GM23338 (cell line): Measurements from ENCODE around the gene CBLN4. TPM values are rescaled to one million over a fixed set of nuclear protein-coding genes. Genes with fewer than 3 reads are reported as not detected.

ENCODE experiments used
- ATAC-seq: fragments of 200-7000 bp; cut with Tn5 transposase; 3 replicates; pipeline ENCODE4 v1.9.1; 2020
- DNase-seq: peaks from one replicate; pipeline ENCODE4 v3.0.0-alpha.2; 2015; ENCODE audit warnings: low spot score
- H2AFZ ChIP-seq: fragments of 200-600 bp; sonication (generic); 2 replicates; pipeline ENCODE4 v1.8.0; 2016; ENCODE audit warnings: antibody characterized with exemption, mild to moderate bottlenecking, moderate library complexity
- H3F3A ChIP-seq: fragments of 200-600 bp; sonication (generic); replicated peaks from 2 replicates; pipeline ENCODE4 v1.8.0; 2017; ENCODE audit warnings: antibody characterized with exemption, mixed run types, low read depth
- H3K27ac ChIP-seq: fragments of 200-600 bp; sonication (generic); 2 replicates; pipeline ENCODE4 v1.6.1; 2016; ENCODE audit warnings: low read depth
- H3K27me3 ChIP-seq: fragments of 200-600 bp; sonication (generic); 2 replicates; pipeline ENCODE4 v1.8.0; 2016; ENCODE audit warnings: mild to moderate bottlenecking, mixed run types, moderate library complexity; ENCODE audit not compliant: insufficient read depth
- H3K36me3 ChIP-seq: fragments of 200-600 bp; sonication (generic); 2 replicates; pipeline ENCODE4 v1.8.0; 2016; ENCODE audit warnings: mild to moderate bottlenecking; ENCODE audit not compliant: insufficient read depth
- H3K4me1 ChIP-seq: fragments of 200-600 bp; sonication (generic); 2 replicates; pipeline ENCODE4 v1.8.0; 2016; ENCODE audit warnings: mild to moderate bottlenecking, moderate library complexity; ENCODE audit not compliant: insufficient read depth
- H3K4me2 ChIP-seq: fragments of 200-600 bp; sonication (generic); 2 replicates; pipeline ENCODE4 v1.7.1; 2017; ENCODE audit warnings: mixed run types
- H3K4me3 ChIP-seq: fragments of 200-600 bp; sonication (generic); 2 replicates; pipeline ENCODE4 v1.6.1; 2016; ENCODE audit warnings: mixed run types
- H3K79me2 ChIP-seq: fragments of 200-600 bp; sonication (generic); replicated peaks from 2 replicates; pipeline ENCODE4 v1.8.0; 2017; ENCODE audit warnings: mild to moderate bottlenecking; ENCODE audit not compliant: insufficient read depth
- H3K9me2 ChIP-seq: fragments of 200-600 bp; sonication (generic); 2 replicates; pipeline ENCODE4 v1.8.0; 2017; ENCODE audit not compliant: insufficient read depth
- H4K20me1 ChIP-seq: fragments of 200-600 bp; sonication (generic); replicated peaks from 2 replicates; pipeline ENCODE4 v1.8.0; 2017; ENCODE audit warnings: mild to moderate bottlenecking; ENCODE audit not compliant: insufficient read depth
- H3K27ac Mint-ChIP-seq: 2 replicates; pipeline ENCODE4 v1.8.0; 2020; ENCODE audit warnings: inconsistent platforms, mild to moderate bottlenecking, moderate library complexity, mixed read lengths
- H3K27me3 Mint-ChIP-seq: 3 replicates; pipeline ENCODE4 v1.8.0; 2022; ENCODE audit warnings: low read depth, mild to moderate bottlenecking, moderate library complexity, mixed read lengths, inconsistent platforms; ENCODE audit not compliant: insufficient read depth, poor library complexity
- H3K36me3 Mint-ChIP-seq: 3 replicates; pipeline ENCODE4 v1.8.0; 2021; ENCODE audit warnings: low read depth, mild to moderate bottlenecking, inconsistent platforms, moderate library complexity, mixed read lengths
- H3K4me1 Mint-ChIP-seq: 3 replicates; pipeline ENCODE4 v1.8.0; 2020; ENCODE audit warnings: mild to moderate bottlenecking, inconsistent platforms, mixed read lengths
- H3K4me3 Mint-ChIP-seq: 3 replicates; pipeline ENCODE4 v1.8.0; 2021; ENCODE audit warnings: moderate library complexity, mild to moderate bottlenecking, inconsistent platforms, mixed read lengths
- H3K9me3 Mint-ChIP-seq: 3 replicates; pipeline ENCODE4 v1.8.0; 2020; ENCODE audit warnings: moderate library complexity, mild to moderate bottlenecking, inconsistent platforms, mixed read lengths
- CREB1 ChIP-seq: fragments of 250-450 bp; sonication (Bioruptor Pico); IDR thresholded peaks from 2 replicates; pipeline ENCODE4 v1.5.0; 2020; ENCODE audit warnings: low read depth, mild to moderate bottlenecking, moderate library complexity
- CTCF ChIP-seq, 2 experiments: fragments of 200-600 bp in 1 of 2; sonication (generic) in 1 of 2; conservative IDR thresholded peaks; 2 replicates each; pipeline versions ENCODE4 v1.5.1 to v1.6.1; 2016 to 2017; ENCODE audit warnings: antibody characterized with exemption in 2 of 2, low read depth in 2 of 2, mild to moderate bottlenecking in 2 of 2, moderate library complexity in 1 of 2
- ETS1 ChIP-seq: IDR thresholded peaks from 2 replicates; pipeline ENCODE4 v1.6.1; 2016; ENCODE audit warnings: antibody characterized with exemption
- EZH2phosphoT487 ChIP-seq: fragments of 200-600 bp; sonication (generic); IDR thresholded peaks from one replicate; pipeline ENCODE4 v1.8.1; 2018; ENCODE audit warnings: antibody characterized with exemption; ENCODE audit not compliant: unreplicated experiment
- JUNB ChIP-seq: IDR thresholded peaks from one replicate; pipeline ENCODE4 v1.6.1; 2016; ENCODE audit warnings: antibody characterized with exemption; ENCODE audit not compliant: unreplicated experiment
- NANOG ChIP-seq: IDR thresholded peaks from 2 replicates; pipeline ENCODE4 v1.6.1; 2016; ENCODE audit warnings: antibody characterized with exemption, borderline replicate concordance
- POLR2AphosphoS5 ChIP-seq: IDR thresholded peaks from 2 replicates; pipeline ENCODE4 v1.6.1; 2016; ENCODE audit warnings: antibody characterized with exemption, low read depth
- REST ChIP-seq: IDR thresholded peaks from one replicate; pipeline ENCODE4 v1.6.1; 2018; ENCODE audit warnings: antibody characterized with exemption; ENCODE audit not compliant: unreplicated experiment
- ZNF114 ChIP-seq: fragments of 250-450 bp; sonication (Bioruptor Pico); IDR thresholded peaks from 2 replicates; pipeline ENCODE4 v1.5.0; 2020; ENCODE audit warnings: mild to moderate bottlenecking, moderate library complexity
- ZNF331 ChIP-seq: fragments of 250-450 bp; sonication (Bioruptor Pico); IDR thresholded peaks from 2 replicates; pipeline ENCODE4 v1.5.0; 2020; ENCODE audit warnings: low read depth, mild to moderate bottlenecking, moderate library complexity
- polyA plus RNA-seq: library from polyadenylated mRNA; unstranded; fragments of >200 nt; fragmentation: Nextera tagmentation; extraction: Ambion mirVana; gene quantifications from 2 replicates; pipeline ENCODE4 v1.2.1, GENCODE V29; 2016
- total RNA-seq: library from RNA; depleted of rRNA; stranded (reverse); fragments of >200 nt; shearing (Covaris generic); gene quantifications from 2 replicates; pipeline ENCODE4 v1.2.3, GENCODE V29; 2014

Gene CBLN4
- total and polyA plus RNA-seq, 2 experiments from 2014 or later = not detected

GRCh38 chr20:56014998-56015397 is 9.7 kb upstream of the CBLN4 start (continued):
- no peak for TF ChIP-seq CTCF (conservative IDR thresholded peaks at IDR 0.05; ENCODE audit: low read depth in 2 of 2)
- no peak for TF ChIP-seq EZH2phosphoT487
- no peak for TF ChIP-seq REST
- no peak for TF ChIP-seq POLR2AphosphoS5
- TF ChIP-seq ZNF331 (CRISPR knock-in tag) = no peak
- no peak for TF ChIP-seq NANOG
- no peak for TF ChIP-seq ETS1
- no peak for TF ChIP-seq JUNB
- TF ChIP-seq CREB1 (CRISPR knock-in tag) = no peak

- no peaks in the 10 kb centered on the region for H3K9me2 ChIP-seq
- H3K4me1 Mint-ChIP-seq = no peaks in the 10 kb centered on the region
- peaks cover 99% of the 10 kb centered on the region for H3K9me3 Mint-ChIP-seq
Observed at GRCh38 chr20:56014151-56014550, 8.8 kb upstream of the CBLN4 start.

More at GRCh38 chr20:56014151-56014550, 8.8 kb upstream of the CBLN4 start:
- Histone ChIP-seq H3K27ac (no peak overlapping the region), H2AFZ (no peak overlapping the region), H3K27me3 (no peaks in the 10 kb centered on the region), H4K20me1 (no peaks in the 10 kb centered on the region), H3F3A (no peaks in the 10 kb centered on the region), H3K4me2 (no peak overlapping the region), H3K4me1 (no peaks in the 10 kb centered on the region), H3K4me3 (no peak overlapping the region), H3K36me3 (0 out of 2 replicates have a peak, but pooled peaks cover 5% of the 10 kb centered on the region), H3K79me2 (no peaks in the 10 kb centered on the region)
- no peak for TF ChIP-seq JUNB
- no peak for TF ChIP-seq ZNF114 (CRISPR knock-in tag)
- no peak for TF ChIP-seq POLR2AphosphoS5
- no peak for TF ChIP-seq NANOG
- DNase-seq (no peak), ATAC-seq (no peak)
- Mint-ChIP-seq H3K36me3 (peaks cover 33% of the 10 kb centered on the region), H3K27ac (no peak overlapping the region), H3K4me3 (no peak overlapping the region), H3K27me3 (no peaks in the 10 kb centered on the region)
